ENCODE measurements around the gene SCPEP1.

GRCh38 chr17:57045868-57046704 is 68.2 kb downstream of the SCPEP1 start:
- TF ChIP-seq CTCF (IDR thresholded peaks at IDR 0.05 in 4 of 5, conservative IDR thresholded peaks at IDR 0.05 in 1 of 5) (no peak), POLR2A (IDR thresholded peaks at IDR 0.05) (peak in 1 of 2 donors; percentile 10)

Data from gastrocnemius medialis (tissue), 4 donors.